ENCODE measurements around the gene HPCA. TPM values are rescaled to one million over a fixed set of nuclear protein-coding genes. Genes with fewer than 3 reads are reported as not detected.

HPCA gene
- total RNA-seq, 1 experiment from 2014 or later = not detected

DNA sequence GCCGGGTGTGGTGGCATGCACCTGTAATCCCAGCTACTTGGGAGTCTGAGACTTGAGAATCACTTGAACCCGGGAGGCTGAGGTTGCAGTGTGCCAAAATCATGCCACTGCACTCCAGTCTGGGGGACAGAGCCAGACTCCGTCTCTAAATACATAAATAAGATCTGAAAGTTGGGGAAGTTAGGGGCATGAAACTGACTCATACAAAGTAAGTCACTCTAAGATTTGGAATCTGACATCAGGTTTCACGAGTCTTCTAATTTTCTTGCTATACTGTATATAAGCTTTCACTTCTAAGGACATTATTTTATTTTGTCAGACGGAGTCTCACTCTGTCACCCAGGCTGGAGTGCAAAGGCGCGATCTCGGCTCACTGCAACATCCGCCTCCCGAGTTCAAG is 48.2 kb downstream of the HPCA start:
- DNase-seq (ENCODE audit: low read depth) = no peak

DNA sequence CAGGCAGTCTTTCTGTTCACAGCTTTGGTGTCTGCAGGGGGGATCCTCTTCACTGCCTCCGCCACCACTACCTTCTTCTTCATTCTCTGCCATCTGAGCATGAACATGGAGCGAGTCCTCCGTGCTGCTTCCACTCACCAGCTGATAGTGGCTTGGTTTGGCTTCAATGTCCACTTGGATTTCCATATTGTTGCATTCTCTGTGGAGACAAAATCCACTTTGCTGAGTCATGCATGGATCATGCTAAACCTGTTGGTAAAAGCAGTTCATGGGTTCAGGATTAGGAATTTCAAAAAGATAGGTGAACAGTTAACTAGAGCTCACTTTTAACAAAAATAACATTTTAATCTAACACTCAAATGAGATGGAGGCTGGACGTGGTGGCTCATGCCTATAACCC is 50.8 kb downstream of the HPCA start:
- no peak for DNase-seq (ENCODE audit: low read depth)

DNA sequence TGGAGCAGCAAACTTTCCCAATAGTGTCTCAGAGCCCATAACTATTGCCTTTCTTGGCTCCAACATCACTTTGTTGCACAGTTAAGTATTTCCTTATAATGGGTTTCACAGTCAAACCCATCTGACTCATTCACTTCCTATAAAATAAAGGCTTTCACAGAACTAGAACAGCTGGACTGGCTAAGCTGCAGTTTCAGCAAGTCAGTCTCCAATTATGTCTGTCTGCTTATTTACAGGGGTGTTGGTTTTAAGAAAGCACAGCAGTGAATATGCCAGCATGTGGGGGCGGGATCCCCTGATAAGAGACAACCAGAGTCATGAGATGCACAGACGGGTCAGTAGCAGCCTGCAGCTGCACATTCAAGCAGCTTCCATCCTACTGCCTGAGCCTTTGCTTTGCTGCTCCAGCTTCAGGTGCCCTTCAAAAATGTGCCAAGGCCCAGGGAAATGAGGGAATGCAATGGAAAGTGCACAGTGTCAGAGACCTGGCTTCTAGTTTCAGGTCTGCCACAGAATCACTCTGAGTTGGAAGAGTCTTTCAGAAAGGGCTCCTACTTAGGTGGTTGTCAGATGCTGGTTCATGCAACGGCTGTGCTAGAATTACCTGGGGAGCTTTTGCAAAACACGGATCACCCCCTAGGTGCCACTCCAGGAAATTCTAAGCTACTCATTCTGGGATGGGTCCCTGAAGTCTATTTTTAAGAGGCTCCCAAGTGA is 53.5 kb downstream of the HPCA start:
- peak; percentile 87 for DNase-seq (ENCODE audit: low read depth)

DNA sequence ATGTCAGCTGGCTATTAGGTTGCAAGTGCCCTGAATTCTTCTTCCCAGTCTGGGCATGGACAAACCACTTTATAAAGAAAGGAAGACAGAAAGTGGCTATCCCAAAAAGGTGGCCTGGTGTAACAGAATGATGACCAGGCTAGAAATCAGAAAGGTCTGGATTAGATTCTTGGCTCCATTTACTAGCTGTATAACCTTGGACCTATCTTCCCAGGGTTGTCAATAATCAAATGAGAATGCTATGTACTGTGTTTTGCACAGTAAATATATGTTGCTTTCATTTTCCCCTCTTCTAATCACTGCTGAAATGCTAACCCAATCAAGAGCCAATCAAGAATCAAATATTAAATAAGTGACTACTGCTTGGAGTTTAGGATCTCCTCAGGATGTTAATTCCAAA is 57.9 kb downstream of the HPCA start:
- DNase-seq (ENCODE audit: low read depth) = no peak

Other genes with a start within 250 kb of the HPCA start
- 33.0 and 34.3 TPM in 2 replicates for gene ZBTB8OS, start 235.9 kb upstream of the HPCA start, total RNA-seq (2014; rRNA removed)
- gene RBBP4, start 235.3 kb upstream of the HPCA start, total RNA-seq (2014; rRNA removed) = 114 and 150 TPM in 2 replicates
- 50.5 and 55.2 TPM in 2 replicates for gene SYNC, start 183.7 kb upstream of the HPCA start, total RNA-seq (2014; rRNA removed)
- gene YARS1, start 69.1 kb upstream of the HPCA start, total RNA-seq (2014; rRNA removed) = 57.8 and 64.5 TPM in 2 replicates
- gene S100PBP, start 68.8 kb upstream of the HPCA start, total RNA-seq (2014; rRNA removed) = 33.7 and 41.0 TPM in 2 replicates
- 8.7 and 28.5 TPM in 2 replicates for gene FNDC5, start 15.6 kb upstream of the HPCA start, total RNA-seq (2014; rRNA removed)
- gene TMEM54, start 14.9 kb downstream of the HPCA start, total RNA-seq (2014; rRNA removed) = 48.5 and 60.5 TPM in 2 replicates
- 12.9 and 13.7 TPM in 2 replicates for gene RNF19B, start 78.3 kb downstream of the HPCA start, total RNA-seq (2014; rRNA removed)
- 182 and 189 TPM in 2 replicates for gene AK2, start 150.4 kb downstream of the HPCA start, total RNA-seq (2014; rRNA removed)
- gene AZIN2, start 194.7 kb downstream of the HPCA start, total RNA-seq (2014; rRNA removed) = 4.9 and 5.0 TPM in 2 replicates